ENCODE data around the gene ZNF532.

DNA sequence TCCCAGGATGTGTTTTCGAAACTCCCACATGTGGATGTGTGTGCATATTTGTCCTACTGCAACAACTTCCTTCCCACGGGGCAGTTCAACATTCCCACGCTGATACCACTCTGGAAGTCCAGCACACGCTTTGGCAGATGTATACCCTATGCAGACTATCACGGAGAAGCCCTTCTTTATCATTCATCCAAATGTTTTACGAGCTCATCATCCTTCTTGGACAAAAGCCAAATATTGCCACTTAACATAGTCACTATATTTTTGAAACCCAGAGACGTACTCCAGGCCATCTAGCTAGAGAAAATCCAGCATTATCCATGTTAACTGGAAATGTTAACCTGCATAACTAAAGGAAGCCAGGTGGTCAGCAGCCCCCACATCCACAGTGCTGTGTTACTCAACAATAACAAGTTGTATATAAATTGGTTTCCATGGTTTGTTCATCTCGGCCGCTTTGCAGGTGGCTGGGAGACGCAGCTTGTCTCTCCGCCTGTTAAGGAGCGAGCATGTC, 131.5 kb downstream of the ZNF532 start:
- TF ChIP-seq, protein P1, sequence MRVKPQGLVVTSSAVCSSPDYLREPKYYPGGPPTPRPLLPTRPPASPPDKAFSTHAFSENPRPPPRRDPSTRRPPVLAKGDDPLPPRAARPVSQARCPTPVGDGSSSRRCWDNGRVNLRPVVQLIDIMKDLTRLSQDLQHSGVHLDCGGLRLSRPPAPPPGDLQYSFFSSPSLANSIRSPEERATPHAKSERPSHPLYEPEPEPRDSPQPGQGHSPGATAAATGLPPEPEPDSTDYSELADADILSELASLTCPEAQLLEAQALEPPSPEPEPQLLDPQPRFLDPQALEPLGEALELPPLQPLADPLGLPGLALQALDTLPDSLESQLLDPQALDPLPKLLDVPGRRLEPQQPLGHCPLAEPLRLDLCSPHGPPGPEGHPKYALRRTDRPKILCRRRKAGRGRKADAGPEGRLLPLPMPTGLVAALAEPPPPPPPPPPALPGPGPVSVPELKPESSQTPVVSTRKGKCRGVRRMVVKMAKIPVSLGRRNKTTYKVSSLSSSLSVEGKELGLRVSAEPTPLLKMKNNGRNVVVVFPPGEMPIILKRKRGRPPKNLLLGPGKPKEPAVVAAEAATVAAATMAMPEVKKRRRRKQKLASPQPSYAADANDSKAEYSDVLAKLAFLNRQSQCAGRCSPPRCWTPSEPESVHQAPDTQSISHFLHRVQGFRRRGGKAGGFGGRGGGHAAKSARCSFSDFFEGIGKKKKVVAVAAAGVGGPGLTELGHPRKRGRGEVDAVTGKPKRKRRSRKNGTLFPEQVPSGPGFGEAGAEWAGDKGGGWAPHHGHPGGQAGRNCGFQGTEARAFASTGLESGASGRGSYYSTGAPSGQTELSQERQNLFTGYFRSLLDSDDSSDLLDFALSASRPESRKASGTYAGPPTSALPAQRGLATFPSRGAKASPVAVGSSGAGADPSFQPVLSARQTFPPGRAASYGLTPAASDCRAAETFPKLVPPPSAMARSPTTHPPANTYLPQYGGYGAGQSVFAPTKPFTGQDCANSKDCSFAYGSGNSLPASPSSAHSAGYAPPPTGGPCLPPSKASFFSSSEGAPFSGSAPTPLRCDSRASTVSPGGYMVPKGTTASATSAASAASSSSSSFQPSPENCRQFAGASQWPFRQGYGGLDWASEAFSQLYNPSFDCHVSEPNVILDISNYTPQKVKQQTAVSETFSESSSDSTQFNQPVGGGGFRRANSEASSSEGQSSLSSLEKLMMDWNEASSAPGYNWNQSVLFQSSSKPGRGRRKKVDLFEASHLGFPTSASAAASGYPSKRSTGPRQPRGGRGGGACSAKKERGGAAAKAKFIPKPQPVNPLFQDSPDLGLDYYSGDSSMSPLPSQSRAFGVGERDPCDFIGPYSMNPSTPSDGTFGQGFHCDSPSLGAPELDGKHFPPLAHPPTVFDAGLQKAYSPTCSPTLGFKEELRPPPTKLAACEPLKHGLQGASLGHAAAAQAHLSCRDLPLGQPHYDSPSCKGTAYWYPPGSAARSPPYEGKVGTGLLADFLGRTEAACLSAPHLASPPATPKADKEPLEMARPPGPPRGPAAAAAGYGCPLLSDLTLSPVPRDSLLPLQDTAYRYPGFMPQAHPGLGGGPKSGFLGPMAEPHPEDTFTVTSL (CRISPR knock-in tag; IDR thresholded peaks at IDR 0.05; ENCODE audit: borderline replicate concordance) = no peak
- TF ChIP-seq GABPA (IDR thresholded peaks at IDR 0.05; ENCODE audit: low read depth, low read length) (no peak), GABPA (CRISPR knock-in tag; IDR thresholded peaks at IDR 0.05; ENCODE audit: low read depth) (no peak), ATF1 (CRISPR knock-in tag; IDR thresholded peaks at IDR 0.05) (no peak)
